Stimulated activated effector memory CD8-positive, alpha-beta T cell treated with anti-CD3 and anti-CD28 coated beads, Interleukin-12 subunit alpha, Interleukin-12 subunit beta, amount 100 ng/mL, for 72 hours (primary cell): ENCODE data around the gene FAM50A.
"Not testable (repeated sequence)": the region's sequence is repeated elsewhere in the genome, so short reads cannot be mapped to it uniquely, and the experiment has no call there.

Experiments used
- ATAC-seq: fragments of 150-1000 bp; cut with Tn5 transposase; 2 replicates; pipeline ENCODE4 v1.10.0; 2021
- DNase-seq, 2 donors: peaks; one replicate each; pipeline ENCODE4 v3.0.0; 2021 to 2022; ENCODE audit warnings: low spot score in 2 of 2
- H3K27ac Mint-ChIP-seq: one replicate; pipeline ENCODE4 v1.8.0; 2022; ENCODE audit warnings: mild to moderate bottlenecking, mixed read lengths
- H3K36me3 Mint-ChIP-seq: one replicate; pipeline ENCODE4 v1.8.0; 2022; ENCODE audit warnings: mild to moderate bottlenecking, mixed read lengths
- H3K4me1 Mint-ChIP-seq: one replicate; pipeline ENCODE4 v1.8.0; 2022; ENCODE audit warnings: mixed read lengths
- H3K4me3 Mint-ChIP-seq: one replicate; pipeline ENCODE4 v1.8.0; 2022; ENCODE audit warnings: mild to moderate bottlenecking, mixed read lengths
- H3K9me3 Mint-ChIP-seq: one replicate; pipeline ENCODE4 v1.8.0; 2022; ENCODE audit warnings: mixed read lengths

FAM50A gene

GRCh38 chrX:154488336-154489075 lies 44.6 kb downstream of the FAM50A start:
- Mint-ChIP-seq H3K36me3 (peaks cover 27% of the 10 kb centered on the region), H3K4me1 (peaks cover 31% of the 10 kb centered on the region), H3K4me3 (peak overlapping the region; percentile 88), H3K27ac (peak overlapping the region; percentile 20), H3K9me3 (no peaks in the 10 kb centered on the region)
- DNase-seq (no peak), ATAC-seq (no peak)

GRCh38 chrX:154489182-154489581 lies 45.2 kb downstream of the FAM50A start:
- Mint-ChIP-seq H3K4me1 (peaks cover 30% of the 10 kb centered on the region), H3K4me3 (peak overlapping the region; percentile 88), H3K27ac (peak overlapping the region; percentile 79)

GRCh38 chrX:154490021-154490413 lies 46.1 kb downstream of the FAM50A start:
- Mint-ChIP-seq H3K4me3 (peak overlapping the region; percentile 88), H3K27ac (peak overlapping the region; percentile 79), H3K36me3 (peaks cover 12% of the 10 kb centered on the region), H3K4me1 (peaks cover 30% of the 10 kb centered on the region), H3K9me3 (no peaks in the 10 kb centered on the region)
- DNase-seq (peak; percentile 12 to 69), ATAC-seq (peak; percentile 40)

More at GRCh38 chrX:154489182-154489581, 45.2 kb downstream of the FAM50A start:
- Mint-ChIP-seq H3K9me3 (no peaks in the 10 kb centered on the region), H3K36me3 (peaks cover 20% of the 10 kb centered on the region)
- ATAC-seq (no peak), DNase-seq (no peak)

DNA sequence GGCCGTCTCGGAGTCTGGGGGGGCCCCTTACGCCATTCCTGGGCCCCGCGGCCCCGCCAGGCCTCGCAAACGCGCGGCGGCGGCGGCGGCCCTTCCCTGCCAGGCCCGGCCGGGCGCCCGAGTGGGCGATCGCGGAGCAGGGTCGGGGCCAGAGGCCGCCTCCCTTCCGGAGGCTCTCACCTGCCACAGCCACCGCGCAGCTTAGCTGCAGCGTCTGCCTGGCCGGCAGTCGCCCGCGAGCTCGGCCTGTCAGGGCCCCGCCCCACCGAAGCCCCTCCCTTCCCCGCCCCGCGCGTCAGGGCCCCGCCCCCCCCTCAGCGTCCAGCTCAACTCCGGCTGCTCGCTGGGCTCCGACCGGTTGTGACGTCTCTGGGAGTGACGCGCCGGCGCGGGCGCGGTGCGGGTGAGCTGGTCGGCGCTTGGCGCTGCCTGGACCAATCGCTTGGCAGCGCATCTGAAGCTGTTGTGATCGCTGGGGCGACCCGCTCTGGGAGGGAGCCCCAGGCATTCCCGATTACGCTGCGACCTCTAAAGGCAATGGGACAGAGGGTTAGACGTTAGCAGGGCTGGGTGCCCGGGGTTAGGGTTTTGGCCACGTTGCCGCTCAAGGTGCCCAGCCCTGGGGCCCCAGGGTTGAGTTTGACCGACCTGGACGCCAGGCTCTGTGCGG lies 46.6 kb downstream of the FAM50A start, which contains the start of gene SLC10A3:
Gene SLC10A3 (minus strand): TSS at position 216 of the 670 bp plus-strand sequence. CDS start 1,689 bp downstream, outside the sequence.
- ATAC-seq: peak; percentile 92
- H3K9me3 Mint-ChIP-seq: no peaks in the 10 kb centered on the region
- H3K36me3 Mint-ChIP-seq: peaks cover 12% of the 10 kb centered on the region
- H3K4me1 Mint-ChIP-seq: peaks cover 30% of the 10 kb centered on the region
- peak; percentile 69 to 87 for DNase-seq
- H3K27ac Mint-ChIP-seq: peak within 1 kb of the TSS; percentile 79
- peak within 1 kb of the TSS; percentile 88 for H3K4me3 Mint-ChIP-seq

DNA sequence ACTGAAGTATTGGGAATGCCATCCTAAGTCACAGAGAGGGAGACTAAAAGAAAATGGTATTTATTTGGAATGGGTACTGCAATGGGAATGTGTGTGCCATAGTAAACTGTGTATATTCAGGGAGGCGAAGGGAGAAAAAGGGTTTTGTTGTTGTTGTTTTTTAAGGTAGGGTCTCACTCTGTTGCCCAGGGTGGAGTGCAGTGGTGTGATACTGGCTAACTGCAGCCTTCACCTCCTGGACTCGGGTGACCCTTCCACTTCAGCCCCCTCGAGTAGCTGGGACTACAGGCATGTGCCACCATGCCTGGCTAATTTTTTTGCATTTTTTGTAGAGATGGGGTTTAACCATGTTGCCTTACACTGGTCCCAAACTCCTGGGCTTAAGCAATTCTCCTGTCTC lies 50.8 kb downstream of the FAM50A start:
- Mint-ChIP-seq H3K4me3 (no peak overlapping the region), H3K27ac (no peak overlapping the region), H3K4me1 (peaks cover 11% of the 10 kb centered on the region), H3K36me3 (no peaks in the 10 kb centered on the region), H3K9me3 (no peaks in the 10 kb centered on the region)
- DNase-seq (no peak), ATAC-seq (no peak)

- no peaks in the 10 kb centered on the region for H3K36me3 Mint-ChIP-seq
- no peak overlapping the region for H3K4me3 Mint-ChIP-seq
- peaks cover 9% of the 10 kb centered on the region for H3K4me1 Mint-ChIP-seq
Measured at GRCh38 chrX:154495472-154495922, 51.6 kb downstream of the FAM50A start.

DNA sequence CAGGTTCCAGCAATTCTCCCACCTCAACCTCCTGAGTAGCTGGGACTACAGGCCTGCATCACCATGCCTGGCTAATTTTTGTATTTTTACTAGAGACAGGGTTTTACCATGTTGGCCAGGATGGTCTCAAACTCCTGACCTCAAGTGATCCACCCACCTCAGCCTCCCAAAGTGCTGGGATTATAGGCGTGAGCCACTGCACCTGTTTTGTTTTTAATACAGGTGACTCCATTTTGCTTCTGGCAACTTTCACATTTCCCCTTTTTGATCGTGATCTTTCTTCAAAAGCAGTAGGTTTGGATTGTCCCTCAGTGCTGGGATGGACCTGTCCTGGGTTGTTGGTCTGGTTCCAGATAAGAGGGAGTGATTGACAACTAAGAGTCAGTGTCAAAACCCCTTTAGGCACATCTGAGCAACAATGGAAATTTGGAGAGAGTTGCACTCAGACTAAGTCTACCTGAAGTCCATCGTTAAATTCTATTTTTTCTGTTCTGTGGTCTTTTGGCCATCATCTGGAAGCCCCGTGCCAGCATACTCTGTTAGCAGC lies 52.7 kb downstream of the FAM50A start:
- not testable (repeated sequence) for H3K4me3 Mint-ChIP-seq, DNase-seq, ATAC-seq

More at GRCh38 chrX:154495472-154495922, 51.6 kb downstream of the FAM50A start:
- Mint-ChIP-seq H3K27ac (no peak overlapping the region), H3K9me3 (no peaks in the 10 kb centered on the region)
- ATAC-seq: no peak
- no peak for DNase-seq

More for the DNA sequence above, 52.7 kb downstream of the FAM50A start:
- not testable (repeated sequence) for H3K36me3 Mint-ChIP-seq, H3K4me1 Mint-ChIP-seq, H3K27ac Mint-ChIP-seq, H3K9me3 Mint-ChIP-seq
